Activated CD8-positive, alpha-beta T cell treated with anti-CD3 and anti-CD28 coated beads for 36 hours (primary cell): ENCODE results near the gene VPREB3. TPM values are rescaled to one million over a fixed set of nuclear protein-coding genes. Genes with fewer than 3 reads are reported as not detected.

Experiments
- ATAC-seq: fragments of 200-7000 bp; cut with Tn5 transposase; one replicate; pipeline ENCODE4 v1.10.0; 2021; ENCODE audit warnings: mild to moderate bottlenecking, moderate library complexity
- CTCF ChIA-PET: fragments of 350-600 bp; sonication (Branson Sonifier 250); formaldehyde crosslinking; loops from one replicate; lab custom pipeline; 2021; ENCODE audit warnings: antibody characterized with exemption; lab: Charles Lee
- POLR2A ChIA-PET: fragments of 350-600 bp; sonication (Branson Sonifier 250); formaldehyde crosslinking; loops from one replicate; lab custom pipeline; 2021; ENCODE audit warnings: antibody characterized with exemption; lab: Charles Lee
- DNase-seq: peaks from one replicate; pipeline ENCODE4 v3.0.0-alpha.2; 2020
- H3K27ac Mint-ChIP-seq: one replicate; pipeline ENCODE4 v1.8.0; 2021; ENCODE audit warnings: mild to moderate bottlenecking, mixed read lengths
- H3K27me3 Mint-ChIP-seq: one replicate; pipeline ENCODE4 v1.8.0; 2021; ENCODE audit warnings: mixed read lengths
- H3K36me3 Mint-ChIP-seq: one replicate; pipeline ENCODE4 v1.8.0; 2021; ENCODE audit warnings: low read depth, mixed read lengths
- H3K4me1 Mint-ChIP-seq: one replicate; pipeline ENCODE4 v1.8.0; 2021; ENCODE audit warnings: low read depth, mixed read lengths
- H3K4me3 Mint-ChIP-seq: one replicate; pipeline ENCODE4 v1.8.0; 2021; ENCODE audit warnings: mild to moderate bottlenecking, moderate library complexity, mixed read lengths
- H3K9me3 Mint-ChIP-seq: one replicate; pipeline ENCODE4 v1.8.0; 2021; ENCODE audit warnings: mixed read lengths
- intact Hi-C: fragments of 100-400 bp; cut with micrococcal nuclease; formaldehyde crosslinking; loops from one replicate; pipeline ENCODE4 v1.10.0; 2022
- total RNA-seq, 2 experiments: library from RNA; stranded (reverse); gene quantifications; one replicate each; pipeline ENCODE4 v1.2.3, GENCODE V29; 2021
- TF ChIP-seq, protein P1 (sequence below): fragments of 200-600 bp; IDR thresholded peaks from one replicate; pipeline ENCODE4 v1.8.0; 2022; ENCODE audit warnings: antibody characterized with exemption, mild to moderate bottlenecking

VPREB3 gene
- total RNA-seq, 2 experiments from 2014 or later, result not detected

DNA sequence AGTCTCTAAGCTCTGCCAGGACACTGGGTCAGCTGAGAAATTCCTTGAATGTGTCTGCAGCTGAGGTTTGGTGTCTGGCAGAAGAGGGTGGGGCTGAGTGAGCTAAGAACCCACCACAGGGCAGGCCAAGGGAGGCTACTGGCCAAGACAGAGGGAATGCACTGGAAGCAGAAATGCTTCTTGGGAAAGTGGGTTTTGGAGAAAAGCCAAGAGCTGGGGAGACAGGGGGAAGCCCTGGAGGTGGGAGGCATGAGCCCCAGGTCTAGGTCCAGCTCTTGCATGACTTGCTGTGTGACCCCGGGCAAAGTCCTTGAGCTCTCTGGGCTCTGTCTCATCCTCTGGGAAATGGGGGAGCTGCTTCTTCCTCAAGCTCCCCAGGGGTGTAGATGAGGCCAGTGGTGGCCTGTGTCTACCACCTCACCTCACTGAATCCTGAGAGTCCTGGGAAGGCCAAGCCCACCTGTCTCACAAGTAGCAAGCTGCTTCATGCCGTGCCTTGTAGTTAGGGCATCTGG lies 20.8 kb upstream of the VPREB3 start:
- ATAC-seq (no peak), DNase-seq (no peak)
- intact Hi-C loops, result loop anchor here (5.0 kb wide), 1 partner anchor 62 kb away; the partner anchor contains the start of gene DERL3
- no peaks in the 10 kb centered on the region for H3K27me3 Mint-ChIP-seq
- no peaks in the 10 kb centered on the region for H3K36me3 Mint-ChIP-seq
- no peaks in the 10 kb centered on the region for H3K9me3 Mint-ChIP-seq
- TF ChIP-seq, protein P1, sequence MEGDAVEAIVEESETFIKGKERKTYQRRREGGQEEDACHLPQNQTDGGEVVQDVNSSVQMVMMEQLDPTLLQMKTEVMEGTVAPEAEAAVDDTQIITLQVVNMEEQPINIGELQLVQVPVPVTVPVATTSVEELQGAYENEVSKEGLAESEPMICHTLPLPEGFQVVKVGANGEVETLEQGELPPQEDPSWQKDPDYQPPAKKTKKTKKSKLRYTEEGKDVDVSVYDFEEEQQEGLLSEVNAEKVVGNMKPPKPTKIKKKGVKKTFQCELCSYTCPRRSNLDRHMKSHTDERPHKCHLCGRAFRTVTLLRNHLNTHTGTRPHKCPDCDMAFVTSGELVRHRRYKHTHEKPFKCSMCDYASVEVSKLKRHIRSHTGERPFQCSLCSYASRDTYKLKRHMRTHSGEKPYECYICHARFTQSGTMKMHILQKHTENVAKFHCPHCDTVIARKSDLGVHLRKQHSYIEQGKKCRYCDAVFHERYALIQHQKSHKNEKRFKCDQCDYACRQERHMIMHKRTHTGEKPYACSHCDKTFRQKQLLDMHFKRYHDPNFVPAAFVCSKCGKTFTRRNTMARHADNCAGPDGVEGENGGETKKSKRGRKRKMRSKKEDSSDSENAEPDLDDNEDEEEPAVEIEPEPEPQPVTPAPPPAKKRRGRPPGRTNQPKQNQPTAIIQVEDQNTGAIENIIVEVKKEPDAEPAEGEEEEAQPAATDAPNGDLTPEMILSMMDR, result no peak
- H3K27ac Mint-ChIP-seq, result no peak overlapping the region
- no peak overlapping the region for H3K4me3 Mint-ChIP-seq
- POLR2A ChIA-PET, result interaction anchor here (2.2 kb wide), 1 partner anchor 12 kb away, joined by 14 read pairs; the partner anchor contains the start of gene SMARCB1
- CTCF ChIA-PET, result interaction anchor here (0.9 to 2.1 kb wide), 4 partner anchors 12 to 83 kb away, joined by 3 to 12 read pairs (median 6); partner anchors contain the start of genes C22orf15 and SLC2A11
- peaks cover 11% of the 10 kb centered on the region for H3K4me1 Mint-ChIP-seq

DNA sequence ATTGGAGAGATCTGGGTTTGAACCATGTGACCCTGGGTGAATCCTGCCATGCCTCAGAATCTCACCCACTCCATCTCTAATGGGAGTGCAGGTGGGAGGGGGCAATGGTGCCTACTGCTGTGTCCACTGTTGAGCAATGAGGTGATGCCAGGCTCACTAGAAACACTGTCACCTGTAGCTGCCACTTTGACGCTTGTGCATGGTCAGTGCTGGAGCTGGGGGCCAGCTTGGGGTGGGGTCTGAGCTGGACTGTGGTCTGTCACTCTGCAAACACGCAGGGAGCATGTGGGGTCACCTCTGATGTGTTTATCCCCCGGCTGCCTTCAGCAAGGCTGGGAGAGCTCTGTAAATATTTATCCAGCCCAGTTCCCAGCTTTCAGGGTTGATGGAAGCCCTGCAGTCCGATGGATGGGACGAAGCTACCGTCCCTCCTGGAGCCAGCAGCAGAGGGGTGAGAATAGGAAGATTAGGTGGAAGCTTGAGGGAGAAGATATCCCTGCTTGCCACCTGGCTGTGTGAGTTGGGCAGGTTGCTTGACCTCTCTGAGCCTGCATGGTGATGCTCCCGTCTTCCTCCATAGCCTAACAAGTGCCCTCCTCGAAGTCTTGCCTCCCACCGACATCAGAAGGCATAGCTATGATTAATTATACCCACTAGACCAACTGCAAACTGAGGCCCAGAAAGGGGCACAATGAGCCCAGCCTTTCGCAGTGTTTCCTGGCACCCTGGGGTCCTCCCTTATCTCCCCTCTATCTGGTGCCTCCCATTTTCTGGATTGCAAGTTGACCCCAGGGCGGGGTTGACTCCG lies 20.1 kb upstream of the VPREB3 start:
- intact Hi-C loops, result loop anchor here (5.0 kb wide), 1 partner anchor 63 kb away; the partner anchor contains the start of gene DERL3
- Mint-ChIP-seq H3K36me3 (no peaks in the 10 kb centered on the region), H3K9me3 (no peaks in the 10 kb centered on the region), H3K4me1 (peaks cover 11% of the 10 kb centered on the region), H3K27me3 (no peaks in the 10 kb centered on the region), H3K27ac (no peak overlapping the region), H3K4me3 (no peak overlapping the region)
- ChIA-PET POLR2A (interaction anchor here (2.2 kb wide), 1 partner anchor 12 kb away, joined by 14 read pairs; the partner anchor contains the start of gene SMARCB1), CTCF (interaction anchor here (1.4 to 2.1 kb wide), 3 partner anchors 15 to 84 kb away, joined by 5 to 12 read pairs (median 6); partner anchors contain the start of gene SLC2A11)
- TF ChIP-seq, protein P1, result no peak
- DNase-seq (no peak), ATAC-seq (no peak)

- CTCF ChIA-PET, result interaction anchor here (1.6 to 3.2 kb wide), 3 partner anchors 13 to 85 kb away, joined by 3 to 12 read pairs (median 7); partner anchors contain the start of genes SLC2A11 and SMARCB1
- Mint-ChIP-seq H3K4me1 (peaks cover 11% of the 10 kb centered on the region), H3K27me3 (no peaks in the 10 kb centered on the region), H3K36me3 (no peaks in the 10 kb centered on the region), H3K27ac (no peak overlapping the region), H3K9me3 (no peaks in the 10 kb centered on the region), H3K4me3 (no peak overlapping the region)
- DNase-seq, result no peak
- ATAC-seq, result no peak
- TF ChIP-seq, protein P1, result no peak
- intact Hi-C loops, result loop anchor here (5.0 kb wide), 1 partner anchor 64 kb away; the partner anchor contains the start of gene DERL3
- POLR2A ChIA-PET, result interaction anchor here (1.2 to 2.2 kb wide), 2 partner anchors 8 to 13 kb away, joined by 3 to 14 read pairs; partner anchors contain the start of gene SMARCB1
Measured at GRCh38 chr22:23773483-23774113, 19.4 kb upstream of the VPREB3 start.

DNA sequence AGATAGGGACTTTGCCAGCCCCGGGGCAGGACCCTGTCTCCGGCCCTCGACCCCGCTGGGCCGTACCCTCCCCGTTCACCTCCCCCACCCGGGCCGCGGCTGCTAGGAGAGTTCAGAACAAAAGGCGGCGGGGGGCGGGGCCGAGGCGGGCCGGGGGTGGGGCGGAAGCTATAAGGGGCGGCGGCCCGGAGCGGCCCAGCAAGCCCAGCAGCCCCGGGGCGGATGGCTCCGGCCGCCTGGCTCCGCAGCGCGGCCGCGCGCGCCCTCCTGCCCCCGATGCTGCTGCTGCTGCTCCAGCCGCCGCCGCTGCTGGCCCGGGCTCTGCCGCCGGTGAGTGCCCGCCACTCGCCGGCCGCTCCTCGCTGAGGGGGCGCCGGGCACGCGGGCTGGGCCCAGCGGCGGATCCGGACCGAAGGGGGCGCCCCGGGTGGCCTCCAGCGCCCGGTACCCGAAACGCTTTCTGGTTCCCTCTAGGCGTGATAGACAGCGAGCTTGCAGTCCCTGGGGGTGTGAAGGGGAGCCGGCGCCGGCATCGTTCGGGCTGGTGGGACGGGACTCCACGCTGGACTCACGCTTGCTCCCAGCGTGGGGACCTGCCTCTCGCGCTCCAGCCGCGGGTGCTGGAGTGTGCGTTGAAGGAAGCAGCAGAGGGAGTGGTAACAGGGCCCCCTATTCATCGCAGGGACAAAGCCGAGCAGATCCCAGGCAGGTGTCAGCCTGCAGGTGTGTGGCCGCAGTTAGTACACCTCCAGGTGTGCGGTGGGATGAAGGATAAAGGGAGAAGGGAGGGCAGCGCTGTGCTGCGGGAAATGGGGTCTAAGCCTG lies 18.6 kb upstream of the VPREB3 start, which contains the start of gene MMP11:
TSS of gene MMP11 (plus strand) at position 201 of the 825 bp plus-strand sequence. CDS start at position 223, 22 bp downstream.
- DNase-seq, result peak; percentile 62
- peak; percentile 57 for ATAC-seq
- POLR2A ChIA-PET, result interaction anchor here (0.9 to 2.7 kb wide), 3 partner anchors 9 to 57 kb away, joined by 3 to 9 read pairs (median 3); no protein-coding TSS in a partner anchor
- peak within 1 kb of the TSS; percentile 65 for H3K4me3 Mint-ChIP-seq
- no peaks in the 10 kb centered on the region for H3K9me3 Mint-ChIP-seq
- TF ChIP-seq, protein P1, result no peak
- H3K27ac Mint-ChIP-seq, result no peak within 1 kb of the TSS
- H3K4me1 Mint-ChIP-seq, result peaks cover 11% of the 10 kb centered on the region
- H3K27me3 Mint-ChIP-seq, result no peaks in the 10 kb centered on the region
- intact Hi-C loops, result loop anchor here (5.0 kb wide), 1 partner anchor 64 kb away; the partner anchor contains the start of gene DERL3
- CTCF ChIA-PET, result interaction anchor here (1.6 to 3.2 kb wide), 4 partner anchors 14 to 85 kb away, joined by 3 to 12 read pairs (median 6); partner anchors contain the start of genes SLC2A11 and SMARCB1
- H3K36me3 Mint-ChIP-seq, result no peaks in the 10 kb centered on the region
